GM12892 (cell line): ENCODE measurements around the gene PFKFB3.

Experiments used
- POLR2A ChIP-seq: IDR thresholded peaks from 2 replicates; pipeline ENCODE4 v1.6.1; 2011; ENCODE audit warnings: low read depth, low read length, control low read depth
- TAF1 ChIP-seq: IDR thresholded peaks from 2 replicates; pipeline ENCODE4 v1.6.1; 2011; ENCODE audit warnings: low read depth, mild to moderate bottlenecking, control low read depth, low read length, borderline replicate concordance

DNA sequence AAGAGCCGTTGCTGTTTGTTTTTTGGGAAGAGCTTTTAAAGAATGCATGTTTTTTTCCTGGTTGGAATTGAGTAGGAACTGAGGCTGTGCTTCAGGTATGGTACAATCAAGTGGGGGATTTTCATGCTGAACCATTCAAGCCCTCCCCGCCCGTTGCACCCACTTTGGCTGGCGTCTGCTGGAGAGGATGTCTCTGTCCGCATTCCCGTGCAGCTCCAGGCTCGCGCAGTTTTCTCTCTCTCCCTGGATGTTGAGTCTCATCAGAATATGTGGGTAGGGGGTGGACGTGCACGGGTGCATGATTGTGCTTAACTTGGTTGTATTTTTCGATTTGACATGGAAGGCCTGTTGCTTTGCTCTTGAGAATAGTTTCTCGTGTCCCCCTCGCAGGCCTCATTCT is 31.6 kb downstream of the PFKFB3 start:
- TF ChIP-seq POLR2A: no peak
- no peak for TF ChIP-seq TAF1
